Liver (tissue), 9 donors: ENCODE data around the gene YWHAE. TPM values are rescaled to one million over a fixed set of nuclear protein-coding genes. Genes with fewer than 3 reads are reported as not detected.

Source experiments
- DNase-seq: peaks from one replicate; pipeline ENCODE4 v3.0.0-alpha.2; 2017; ENCODE audit warnings: low spot score
- H3K27ac ChIP-seq, 2 donors: one replicate each; pipeline ENCODE4 v1.7.0; 2013; ENCODE audit warnings: inconsistent platforms in 2 of 2, low read length in 2 of 2, control low read depth in 1 of 2, low read depth in 1 of 2, mild to moderate bottlenecking in 1 of 2
- H3K27me3 ChIP-seq, 4 donors: one replicate each; pipeline versions ENCODE4 v1.6.1 to v1.7.0; 2013; ENCODE audit warnings: low read length in 3 of 4, inconsistent platforms in 1 of 4, mild to moderate bottlenecking in 1 of 4, moderate library complexity in 1 of 4; ENCODE audit not compliant: control insufficient read depth in 4 of 4, insufficient read depth in 4 of 4
- H3K36me3 ChIP-seq, 4 donors: one replicate each; pipeline versions ENCODE4 v1.6.1 to v1.7.0; 2013; ENCODE audit warnings: low read length in 3 of 4, mild to moderate bottlenecking in 3 of 4, low read depth in 1 of 4, moderate library complexity in 1 of 4; ENCODE audit not compliant: control insufficient read depth in 4 of 4, insufficient read depth in 3 of 4
- H3K4me1 ChIP-seq, 4 donors: one replicate each; pipeline versions ENCODE4 v1.6.1 to v1.7.0; 2013; ENCODE audit warnings: low read length in 3 of 4, mild to moderate bottlenecking in 3 of 4, moderate library complexity in 1 of 4; ENCODE audit not compliant: control insufficient read depth in 4 of 4, insufficient read depth in 4 of 4
- H3K4me3 ChIP-seq, 3 donors: one replicate each; pipeline versions ENCODE4 v1.6.1 to v1.7.0; 2013; ENCODE audit warnings: low read length in 3 of 3, control low read depth in 1 of 3, low read depth in 1 of 3, mild to moderate bottlenecking in 1 of 3
- H3K9ac ChIP-seq, 2 donors: one replicate each; pipeline ENCODE4 v1.7.0; 2013; ENCODE audit warnings: low read length in 2 of 2, mild to moderate bottlenecking in 2 of 2, moderate library complexity in 2 of 2, control low read depth in 1 of 2, low read depth in 1 of 2
- H3K9me3 ChIP-seq, 4 donors: one replicate each; pipeline versions ENCODE4 v1.6.1 to v1.7.0; 2013; ENCODE audit warnings: low read length in 3 of 4; ENCODE audit not compliant: control insufficient read depth in 4 of 4
- EGR1 ChIP-seq, 2 donors: IDR thresholded peaks; 2 replicates each; pipeline ENCODE4 v1.6.1; 2016 to 2018; ENCODE audit warnings: antibody characterized with exemption in 2 of 2, low read depth in 2 of 2
- FOXA1 ChIP-seq: IDR thresholded peaks from 2 replicates; pipeline ENCODE4 v1.6.1; 2016; ENCODE audit warnings: antibody characterized with exemption
- FOXA2 ChIP-seq: IDR thresholded peaks from 2 replicates; pipeline ENCODE4 v1.6.1; 2016; ENCODE audit warnings: antibody characterized with exemption
- GABPA ChIP-seq, 2 donors: IDR thresholded peaks in 1 of 2; conservative IDR thresholded peaks in 1 of 2; 2 replicates each; pipeline ENCODE4 v1.6.1; 2016; ENCODE audit warnings: antibody characterized with exemption in 2 of 2, mild to moderate bottlenecking in 1 of 2, moderate library complexity in 1 of 2
- HNF4A ChIP-seq, 2 donors: conservative IDR thresholded peaks; 2 replicates each; pipeline ENCODE4 v1.6.1; 2016; ENCODE audit warnings: antibody characterized with exemption in 2 of 2, mild to moderate bottlenecking in 2 of 2
- HNF4G ChIP-seq: IDR thresholded peaks from 2 replicates; pipeline ENCODE4 v1.6.1; 2016; ENCODE audit warnings: antibody characterized with exemption
- JUND ChIP-seq, 2 donors: IDR thresholded peaks; 2 replicates each; pipeline ENCODE4 v1.6.1; 2016; ENCODE audit warnings: antibody characterized with exemption in 2 of 2
- NR2F2 ChIP-seq: IDR thresholded peaks from 2 replicates; pipeline ENCODE4 v1.6.1; 2016; ENCODE audit warnings: antibody characterized with exemption
- RAD21 ChIP-seq, 2 donors: IDR thresholded peaks; 2 replicates each; pipeline ENCODE4 v1.6.1; 2016; ENCODE audit warnings: antibody characterized with exemption in 2 of 2, mild to moderate bottlenecking in 2 of 2
- RXRA ChIP-seq, 2 donors: IDR thresholded peaks; 2 replicates each; pipeline ENCODE4 v1.6.1; 2017 to 2018; ENCODE audit warnings: antibody characterized with exemption in 2 of 2, mild to moderate bottlenecking in 1 of 2
- SP1 ChIP-seq: IDR thresholded peaks from 2 replicates; pipeline ENCODE4 v1.6.1; 2018; ENCODE audit warnings: antibody characterized with exemption, mild to moderate bottlenecking
- TAF1 ChIP-seq: conservative IDR thresholded peaks from 2 replicates; pipeline ENCODE4 v1.6.1; 2016; ENCODE audit warnings: antibody characterized with exemption, mild to moderate bottlenecking
- YY1 ChIP-seq: IDR thresholded peaks from 2 replicates; pipeline ENCODE4 v1.6.1; 2016; ENCODE audit warnings: antibody characterized with exemption, mild to moderate bottlenecking
- WGBS: extraction: QIAGEN DNeasy Blood & Tissue Kit; methylation state at CpG from one replicate; pipeline ENCODE4 v1.1.7; 2013; 5-methylcytosine and 5-hydroxymethylcytosine counted together
- polyA plus RNA-seq, 2 donors: library from polyadenylated mRNA; stranded (reverse) in 1 of 2; unstranded in 1 of 2; fragments of 200-250 nt in 1 of 2; fragments of >200 nt in 1 of 2; fragmentation: Nextera tagmentation in 1 of 2; extraction: Ambion mirVana in 1 of 2; gene quantifications; one replicate each; pipeline versions ENCODE4 v1.2.1 to v1.2.3, GENCODE V29; 2013 to 2015
- total RNA-seq, 2 donors: library from RNA; depleted of rRNA; stranded (reverse); fragments of >200 nt; gene quantifications; one replicate each; pipeline ENCODE4 v1.2.3, GENCODE V29; 2014
- TF ChIP-seq, protein P1 (sequence below): fragments of 150-350 bp; IDR thresholded peaks from 2 replicates; pipeline ENCODE4 v1.5.1; 2017; ENCODE audit warnings: improper control_type of control experiment, low read depth, low read length; ENCODE audit not compliant: missing input control
- TF ChIP-seq, protein P2 (sequence below): IDR thresholded peaks from 2 replicates; pipeline ENCODE4 v1.6.1; 2016; ENCODE audit warnings: antibody characterized with exemption
- TF ChIP-seq, protein P3 (sequence below): IDR thresholded peaks from 2 replicates; pipeline ENCODE4 v1.6.1; 2016; ENCODE audit warnings: antibody characterized with exemption
- TF ChIP-seq, protein P4 (sequence below): IDR thresholded peaks from 2 replicates; pipeline ENCODE4 v1.6.1; 2016; ENCODE audit warnings: antibody characterized with exemption
- donor health status: healthy.
- donor health status: healthy.
- donor health status: healthy.
- donor health status: healthy.
- donor health status: healthy.

The YWHAE gene
- total and polyA plus RNA-seq, 4 donors = 173 to 288 (median 202) TPM

DNA sequence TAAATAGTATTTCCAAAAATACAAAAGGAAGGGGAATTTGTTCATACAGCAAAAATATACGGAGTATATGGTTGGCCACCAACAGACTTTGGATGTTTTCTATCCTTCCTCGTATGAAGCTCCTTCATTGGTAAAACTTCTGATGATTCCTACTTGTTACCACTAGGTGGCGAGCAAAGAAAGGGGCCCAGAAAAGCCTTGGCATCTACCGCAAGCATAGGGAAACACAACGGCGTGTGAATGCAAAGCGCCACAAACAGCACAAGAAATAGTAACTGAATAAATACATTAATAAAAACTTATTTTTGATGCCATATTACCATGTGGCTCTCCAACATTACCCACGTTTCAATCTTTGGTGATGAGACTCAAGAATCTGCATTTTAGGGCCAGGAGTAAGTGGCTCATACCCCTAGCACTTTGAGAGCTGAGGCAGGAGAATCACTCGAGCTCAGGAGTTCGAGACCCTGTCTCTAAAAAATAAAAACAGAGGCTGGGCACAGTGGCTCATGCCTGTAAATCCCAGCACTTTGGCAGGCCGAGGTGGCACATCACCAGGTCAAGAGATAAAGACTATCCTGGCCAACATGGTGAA is 34.5 kb downstream of the YWHAE start:
- H3K27me3 ChIP-seq = no peaks in the 10 kb centered on the region
- no peak overlapping the region for H3K4me3 ChIP-seq
- H3K4me1 ChIP-seq = peaks cover 4 to 25% (median 17%) of the 10 kb centered on the region in 4 donors
- no peak for TF ChIP-seq YY1
- no peak for TF ChIP-seq JUND (IDR thresholded peaks at IDR 0.05)
- no peak for TF ChIP-seq SP1
- TF ChIP-seq, protein P1, sequence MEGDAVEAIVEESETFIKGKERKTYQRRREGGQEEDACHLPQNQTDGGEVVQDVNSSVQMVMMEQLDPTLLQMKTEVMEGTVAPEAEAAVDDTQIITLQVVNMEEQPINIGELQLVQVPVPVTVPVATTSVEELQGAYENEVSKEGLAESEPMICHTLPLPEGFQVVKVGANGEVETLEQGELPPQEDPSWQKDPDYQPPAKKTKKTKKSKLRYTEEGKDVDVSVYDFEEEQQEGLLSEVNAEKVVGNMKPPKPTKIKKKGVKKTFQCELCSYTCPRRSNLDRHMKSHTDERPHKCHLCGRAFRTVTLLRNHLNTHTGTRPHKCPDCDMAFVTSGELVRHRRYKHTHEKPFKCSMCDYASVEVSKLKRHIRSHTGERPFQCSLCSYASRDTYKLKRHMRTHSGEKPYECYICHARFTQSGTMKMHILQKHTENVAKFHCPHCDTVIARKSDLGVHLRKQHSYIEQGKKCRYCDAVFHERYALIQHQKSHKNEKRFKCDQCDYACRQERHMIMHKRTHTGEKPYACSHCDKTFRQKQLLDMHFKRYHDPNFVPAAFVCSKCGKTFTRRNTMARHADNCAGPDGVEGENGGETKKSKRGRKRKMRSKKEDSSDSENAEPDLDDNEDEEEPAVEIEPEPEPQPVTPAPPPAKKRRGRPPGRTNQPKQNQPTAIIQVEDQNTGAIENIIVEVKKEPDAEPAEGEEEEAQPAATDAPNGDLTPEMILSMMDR = peak; percentile 73
- TF ChIP-seq EGR1 (IDR thresholded peaks at IDR 0.05; ENCODE audit: low read depth in 2 of 2) = no peak
- peak in 1 of 2 donors; percentile 22 for TF ChIP-seq HNF4A (conservative IDR thresholded peaks at IDR 0.05)
- TF ChIP-seq RAD21 (IDR thresholded peaks at IDR 0.05) = peak; percentile 98
- peak in 1 of 2 donors; percentile 48 for TF ChIP-seq RXRA (IDR thresholded peaks at IDR 0.05)
- no peak for TF ChIP-seq FOXA1
- TF ChIP-seq, protein P2, sequence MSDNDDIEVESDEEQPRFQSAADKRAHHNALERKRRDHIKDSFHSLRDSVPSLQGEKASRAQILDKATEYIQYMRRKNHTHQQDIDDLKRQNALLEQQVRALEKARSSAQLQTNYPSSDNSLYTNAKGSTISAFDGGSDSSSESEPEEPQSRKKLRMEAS = no peak
- TF ChIP-seq, protein P3, sequence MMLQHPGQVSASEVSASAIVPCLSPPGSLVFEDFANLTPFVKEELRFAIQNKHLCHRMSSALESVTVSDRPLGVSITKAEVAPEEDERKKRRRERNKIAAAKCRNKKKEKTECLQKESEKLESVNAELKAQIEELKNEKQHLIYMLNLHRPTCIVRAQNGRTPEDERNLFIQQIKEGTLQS = no peak
- TF ChIP-seq GABPA (IDR thresholded peaks at IDR 0.05 in 1 of 2, conservative IDR thresholded peaks at IDR 0.05 in 1 of 2) = no peak
- TF ChIP-seq FOXA2 = no peak
- peaks cover 0 to 15% (median 8%) of the 10 kb centered on the region in 4 donors for H3K36me3 ChIP-seq
- H3K9ac ChIP-seq = peak overlapping the region; percentile 6 to 41
- peak overlapping the region in 1 of 2 donors; percentile 18 for H3K27ac ChIP-seq
- WGBS = 10% methylated on average over 11 of the region's 11 CpGs
- no peaks in the 10 kb centered on the region for H3K9me3 ChIP-seq
- DNase-seq = peak; percentile 53

DNA sequence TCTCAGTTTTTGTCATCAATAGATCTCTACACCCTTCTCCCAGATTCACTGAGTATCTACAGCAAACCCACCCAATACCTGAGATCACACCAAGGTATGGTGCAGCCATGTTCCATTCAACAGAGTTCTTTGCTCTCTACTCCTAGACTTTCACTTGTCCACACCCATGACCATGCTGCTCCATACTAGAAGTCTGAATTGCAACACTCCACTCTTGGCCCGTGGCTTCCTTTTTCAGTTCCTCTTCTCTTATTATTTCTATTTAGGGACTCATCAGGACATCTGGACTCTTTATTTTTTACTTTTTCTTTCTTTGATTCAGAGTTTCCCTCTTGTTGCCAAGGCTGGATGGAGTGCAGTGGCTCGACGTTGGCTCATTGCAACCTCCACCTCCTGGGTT is 37.1 kb downstream of the YWHAE start:
- Histone ChIP-seq H3K36me3 (peaks cover 0 to 20% (median 12%) of the 10 kb centered on the region in 4 donors), H3K27ac (no peak overlapping the region), H3K4me3 (no peak overlapping the region), H3K27me3 (no peaks in the 10 kb centered on the region), H3K9me3 (no peaks in the 10 kb centered on the region), H3K4me1 (peaks cover 4 to 25% (median 17%) of the 10 kb centered on the region in 4 donors), H3K9ac (no peak overlapping the region)
- 56% methylated on average over 3 of the region's 3 CpGs for WGBS
- TF ChIP-seq HNF4G = no peak
- no peak for TF ChIP-seq NR2F2
- TF ChIP-seq EGR1 (IDR thresholded peaks at IDR 0.05; ENCODE audit: low read depth in 2 of 2) = no peak
- TF ChIP-seq, protein P1 = no peak
- TF ChIP-seq TAF1 = no peak
- TF ChIP-seq, protein P2 = no peak
- TF ChIP-seq, protein P4, sequence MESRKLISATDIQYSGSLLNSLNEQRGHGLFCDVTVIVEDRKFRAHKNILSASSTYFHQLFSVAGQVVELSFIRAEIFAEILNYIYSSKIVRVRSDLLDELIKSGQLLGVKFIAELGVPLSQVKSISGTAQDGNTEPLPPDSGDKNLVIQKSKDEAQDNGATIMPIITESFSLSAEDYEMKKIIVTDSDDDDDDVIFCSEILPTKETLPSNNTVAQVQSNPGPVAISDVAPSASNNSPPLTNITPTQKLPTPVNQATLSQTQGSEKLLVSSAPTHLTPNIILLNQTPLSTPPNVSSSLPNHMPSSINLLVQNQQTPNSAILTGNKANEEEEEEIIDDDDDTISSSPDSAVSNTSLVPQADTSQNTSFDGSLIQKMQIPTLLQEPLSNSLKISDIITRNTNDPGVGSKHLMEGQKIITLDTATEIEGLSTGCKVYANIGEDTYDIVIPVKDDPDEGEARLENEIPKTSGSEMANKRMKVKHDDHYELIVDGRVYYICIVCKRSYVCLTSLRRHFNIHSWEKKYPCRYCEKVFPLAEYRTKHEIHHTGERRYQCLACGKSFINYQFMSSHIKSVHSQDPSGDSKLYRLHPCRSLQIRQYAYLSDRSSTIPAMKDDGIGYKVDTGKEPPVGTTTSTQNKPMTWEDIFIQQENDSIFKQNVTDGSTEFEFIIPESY = no peak
- TF ChIP-seq YY1 = no peak
- TF ChIP-seq GABPA (IDR thresholded peaks at IDR 0.05 in 1 of 2, conservative IDR thresholded peaks at IDR 0.05 in 1 of 2) = no peak
- TF ChIP-seq FOXA1 = no peak
- no peak for TF ChIP-seq HNF4A (conservative IDR thresholded peaks at IDR 0.05)
- no peak for DNase-seq
